SK-N-SH (cell line): ENCODE data around the gene ATP2B1. TPM values are rescaled to one million over a fixed set of nuclear protein-coding genes. Genes with fewer than 3 reads are reported as not detected.
A peak's percentile ranks its signal among the peaks of the same experiment; 100 is the strongest.

Experiments used
- CTCF ChIA-PET: fragments of 300-600, 350-600 bp; formaldehyde crosslinking; extraction: SDS; loops from one replicate; lab custom pipeline; 2021; lab: Yijun Ruan, JAX
- POLR2A ChIA-PET: fragments of 350-600 bp; sonication (Branson Sonifier 250); formaldehyde crosslinking; extraction: SDS; loops from one replicate; lab custom pipeline; 2020; ENCODE audit warnings: antibody characterized with exemption, inconsistent platforms; lab: Yijun Ruan, JAX
- DNase-seq: peaks from one replicate; pipeline ENCODE4 v3.0.0; 2012
- H2AFZ ChIP-seq: fragments of 200-600 bp; sonication (generic); 2 replicates; pipeline ENCODE4 v1.8.1; 2016; ENCODE audit warnings: antibody characterized with exemption, mild to moderate bottlenecking, low read depth
- H3F3A ChIP-seq: fragments of 200-600 bp; sonication (generic); replicated peaks from 2 replicates; pipeline ENCODE3; 2016; ENCODE audit warnings: antibody characterized with exemption, mild to moderate bottlenecking; ENCODE audit not compliant: insufficient read depth
- H3K27ac ChIP-seq, 2 experiments: fragments of 200-500 bp in 1 of 2; fragments of 200-600 bp in 1 of 2; sonication (Bioruptor generic) in 1 of 2; sonication (generic), shearing (Covaris generic) in 1 of 2; 2 replicates each; pipeline versions ENCODE4 v1.5.1 to v1.6.1; 2014 to 2016; ENCODE audit warnings: low read depth in 2 of 2, inconsistent platforms in 1 of 2, low read length in 1 of 2, mild to moderate bottlenecking in 1 of 2, mixed read lengths in 1 of 2
- H3K27me3 ChIP-seq: fragments of 200-600 bp; sonication (generic), shearing (Covaris generic); 2 replicates; pipeline ENCODE4 v1.6.1; 2016; ENCODE audit warnings: mixed run types; ENCODE audit not compliant: insufficient read depth
- H3K36me3 ChIP-seq, 2 experiments: fragments of 200-500 bp in 1 of 2; fragments of 200-600 bp in 1 of 2; sonication (Bioruptor generic) in 1 of 2; sonication (generic) in 1 of 2; replicated peaks in 1 of 2; 2 replicates each; pipeline versions ENCODE3 to v1.5.1; 2014 to 2016; ENCODE audit warnings: low read length in 1 of 2, mild to moderate bottlenecking in 1 of 2; ENCODE audit not compliant: insufficient read depth in 2 of 2, control insufficient read depth in 1 of 2
- H3K4me1 ChIP-seq, 2 experiments: fragments of 200-500 bp in 1 of 2; fragments of 200-600 bp in 1 of 2; sonication (Bioruptor generic) in 1 of 2; sonication (generic), shearing (Covaris generic) in 1 of 2; 2 replicates each; pipeline versions ENCODE4 v1.5.1 to v1.6.1; 2014 to 2016; ENCODE audit warnings: low read depth in 1 of 2, low read length in 1 of 2, mixed run types in 1 of 2; ENCODE audit not compliant: insufficient read depth in 2 of 2, control insufficient read depth in 1 of 2
- H3K4me2 ChIP-seq: fragments of 200-600 bp; sonication (generic), shearing (Covaris generic); 2 replicates; pipeline ENCODE4 v1.6.1; 2017; ENCODE audit warnings: mixed run types
- H3K4me3 ChIP-seq, 2 experiments: fragments of 200-500 bp in 1 of 2; fragments of 200-600 bp in 1 of 2; sonication (Bioruptor generic) in 1 of 2; sonication (generic), shearing (Covaris generic) in 1 of 2; 2 replicates each; pipeline versions ENCODE4 v1.5.1 to v1.8.1; 2014 to 2016; ENCODE audit warnings: low read depth in 2 of 2, inconsistent platforms in 1 of 2, low read length in 1 of 2, mild to moderate bottlenecking in 1 of 2, mixed read lengths in 1 of 2, moderate library complexity in 1 of 2
- H3K79me2 ChIP-seq: fragments of 200-600 bp; sonication (generic); 2 replicates; pipeline ENCODE4 v1.8.1; 2017; ENCODE audit warnings: mild to moderate bottlenecking; ENCODE audit not compliant: insufficient read depth
- H3K9ac ChIP-seq: fragments of 200-600 bp; sonication (generic); 2 replicates; pipeline ENCODE4 v1.6.1; 2017; ENCODE audit warnings: mixed run types
- H3K9me2 ChIP-seq: fragments of 200-600 bp; sonication (generic); 2 replicates; pipeline ENCODE4 v1.6.1; 2017; ENCODE audit warnings: mixed run types
- H3K9me3 ChIP-seq: fragments of 200-600 bp; sonication (generic); 2 replicates; pipeline ENCODE4 v1.6.1; 2017; ENCODE audit warnings: mixed run types, mild to moderate bottlenecking, moderate library complexity
- H4K20me1 ChIP-seq: fragments of 200-600 bp; sonication (generic); 2 replicates; pipeline ENCODE4 v1.6.1; 2017; ENCODE audit warnings: mild to moderate bottlenecking, mixed run types; ENCODE audit not compliant: insufficient read depth
- CHD2 ChIP-seq: fragments of 150-350 bp; IDR thresholded peaks from 2 replicates; pipeline ENCODE4 v1.6.1; 2018; ENCODE audit warnings: low read length; ENCODE audit not compliant: partially characterized antibody
- FOSL2 ChIP-seq: IDR thresholded peaks from 2 replicates; pipeline ENCODE4 v1.4.0; 2012; ENCODE audit warnings: low read depth, mild to moderate bottlenecking, moderate library complexity, borderline replicate concordance
- GABPA ChIP-seq: IDR thresholded peaks from 2 replicates; pipeline ENCODE4 v1.4.0; 2012; ENCODE audit warnings: low read depth, mild to moderate bottlenecking
- MAX ChIP-seq: IDR thresholded peaks from 2 replicates; pipeline ENCODE4 v1.4.0; 2012; ENCODE audit warnings: low read depth
- TEAD4 ChIP-seq: IDR thresholded peaks from 2 replicates; pipeline ENCODE4 v1.4.0; 2012; ENCODE audit warnings: mild to moderate bottlenecking, borderline replicate concordance; ENCODE audit not compliant: insufficient read depth
- USF2 ChIP-seq: fragments of 150-350 bp; IDR thresholded peaks from 2 replicates; pipeline ENCODE4 v1.6.1; 2017; ENCODE audit warnings: antibody characterized with exemption, low read length, low read depth, borderline replicate concordance
- WGBS: methylation state at CpG from one replicate; pipeline ENCODE4 v1.1.6; 2017; ENCODE audit warnings: low lambda C conversion rate; 5-methylcytosine and 5-hydroxymethylcytosine counted together
- polyA plus RNA-seq, 3 experiments: library from polyadenylated mRNA; depleted of rRNA; stranded (reverse); fragments of >200 nt; gene quantifications; 2 replicates each; pipeline ENCODE4 v1.2.3, GENCODE V29; 2012

The ATP2B1 gene
- polyA plus RNA-seq, 1 of the 3 experiments (the other 2 are of a cell fraction): 4.3 TPM

- peaks cover 22% of the 10 kb centered on the region for H3K79me2 ChIP-seq
- no peaks in the 10 kb centered on the region for H3K9me2 ChIP-seq
- no peaks in the 10 kb centered on the region for H3K27me3 ChIP-seq
- TF ChIP-seq TEAD4: no peak
- no peaks in the 10 kb centered on the region for H3K9me3 ChIP-seq
- no peaks in the 10 kb centered on the region for H3K36me3 ChIP-seq
- H3K4me1 ChIP-seq: peaks cover 0 to 5% of the 10 kb centered on the region in 2 experiments; a peak in 1 of 4 replicates
- no peak for DNase-seq
- H2AFZ ChIP-seq: no peak overlapping the region
- H4K20me1 ChIP-seq: no peaks in the 10 kb centered on the region
- H3K4me3 ChIP-seq: no peak overlapping the region
- H3F3A ChIP-seq: no peaks in the 10 kb centered on the region
- ChIA-PET POLR2A (no interaction called here), CTCF (interaction anchor here (1.3 kb wide), 1 partner anchor 11 kb away, joined by 4 read pairs; the partner anchor contains the start of gene ATP2B1)
- H3K27ac ChIP-seq: no peak overlapping the region
- H3K9ac ChIP-seq: no peak overlapping the region
- no peak overlapping the region for H3K4me2 ChIP-seq
Observed at GRCh38 chr12:89697296-89697695, 11.3 kb downstream of the ATP2B1 start.

GRCh38 chr12:89695830-89696229, 12.8 kb downstream of the ATP2B1 start:
- Histone ChIP-seq H3K9me3 (no peaks in the 10 kb centered on the region), H3K27me3 (no peaks in the 10 kb centered on the region), H3K27ac (no peak overlapping the region), H3F3A (no peaks in the 10 kb centered on the region), H4K20me1 (no peaks in the 10 kb centered on the region), H3K4me3 (no peak overlapping the region), H3K9ac (no peak overlapping the region), H2AFZ (no peak overlapping the region), H3K79me2 (peaks cover 15% of the 10 kb centered on the region; the same call in 1 of the 2 replicates), H3K4me2 (no peak overlapping the region), H3K36me3 (no peaks in the 10 kb centered on the region), H3K9me2 (no peaks in the 10 kb centered on the region), H3K4me1 (peaks cover 0 to 5% of the 10 kb centered on the region in 2 experiments; a peak in 1 of 4 replicates)
- ChIA-PET CTCF (interaction anchor here (0.7 to 0.8 kb wide), 2 partner anchors 32 to 152 kb away, joined by 3 read pairs; no protein-coding TSS in a partner anchor), POLR2A (no interaction called here)
- 96% methylated on average over 1 of the region's 1 CpG for WGBS
- TF ChIP-seq USF2 (no peak), GABPA (no peak), CHD2 (no peak)
- DNase-seq: no peak

GRCh38 chr12:89695100-89695499, 13.5 kb downstream of the ATP2B1 start:
- Histone ChIP-seq H3K27ac (no peak overlapping the region), H3K9ac (no peak overlapping the region), H3K36me3 (no peaks in the 10 kb centered on the region), H3K9me3 (no peaks in the 10 kb centered on the region), H3K27me3 (no peaks in the 10 kb centered on the region), H3K4me3 (no peak overlapping the region), H3K9me2 (no peaks in the 10 kb centered on the region), H2AFZ (no peak overlapping the region), H3K4me2 (no peak overlapping the region), H3K4me1 (peaks cover 0 to 5% of the 10 kb centered on the region in 2 experiments; a peak in 1 of 4 replicates), H3K79me2 (peaks cover 17% of the 10 kb centered on the region), H4K20me1 (no peaks in the 10 kb centered on the region), H3F3A (no peaks in the 10 kb centered on the region)
- no peak for DNase-seq
- 0 out of 2 replicates have a peak, but pooled peaks have one; percentile 16 for TF ChIP-seq FOSL2
- TF ChIP-seq MAX: no peak
- CTCF ChIA-PET: interaction anchor here (0.7 to 0.8 kb wide), 2 partner anchors 33 to 152 kb away, joined by 3 read pairs; no protein-coding TSS in a partner anchor
- POLR2A ChIA-PET: no interaction called here
- 92% methylated on average over 2 of the region's 2 CpGs for WGBS
